HG03520 (cell line): ENCODE data around the gene IST1.

Experiments
- ATAC-seq: cut with Tn5 transposase; IDR thresholded peaks from one replicate; pipeline ENCODE4 v1.9.1; 2021; ENCODE audit warnings: mild to moderate bottlenecking, moderate library complexity; ENCODE audit not compliant: unreplicated experiment

IST1 gene

GRCh38 chr16:71916397-71916920 lies 21.1 kb downstream of the IST1 start:
- ATAC-seq: no peak

DNA sequence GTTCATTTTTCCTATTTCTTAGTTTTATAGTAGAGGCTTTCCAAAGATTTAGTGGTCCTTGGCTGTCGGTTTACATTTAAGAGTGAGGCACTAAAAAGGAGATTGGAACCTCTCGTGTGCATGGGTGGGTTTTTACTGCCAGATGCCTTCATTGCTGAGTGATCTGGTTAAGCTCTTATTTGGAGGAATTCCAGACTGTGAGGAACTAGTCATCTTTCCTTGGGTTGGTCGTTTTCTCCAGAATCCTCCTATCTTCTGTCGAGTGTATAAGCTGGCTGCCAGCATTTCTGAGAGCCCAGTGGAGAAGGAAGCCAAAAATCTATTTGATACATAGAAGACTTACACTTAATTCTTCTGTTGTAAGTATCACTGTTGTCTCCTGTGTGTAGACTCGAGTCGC lies 22.6 kb downstream of the IST1 start:
- ATAC-seq: no peak

DNA sequence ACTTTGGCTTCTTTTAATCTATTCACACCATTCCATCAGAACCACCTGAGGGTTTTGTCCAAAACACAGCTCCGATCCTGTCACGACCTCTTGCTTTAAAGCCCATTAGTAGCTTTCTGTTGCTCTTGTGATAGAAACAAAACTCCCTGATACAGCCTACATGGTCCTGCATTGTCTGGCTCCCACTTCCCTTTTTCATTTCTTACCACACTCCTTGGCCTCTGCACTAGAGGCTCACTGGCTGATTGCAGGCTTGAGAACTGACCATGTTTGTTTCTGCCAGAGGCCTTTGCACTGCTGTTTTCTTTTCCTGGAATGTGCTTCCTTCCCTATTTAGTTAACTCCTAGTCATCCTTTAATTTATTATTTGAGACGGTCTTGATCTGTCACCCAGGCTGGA lies 23.7 kb downstream of the IST1 start:
- peak; percentile 75 for ATAC-seq

DNA sequence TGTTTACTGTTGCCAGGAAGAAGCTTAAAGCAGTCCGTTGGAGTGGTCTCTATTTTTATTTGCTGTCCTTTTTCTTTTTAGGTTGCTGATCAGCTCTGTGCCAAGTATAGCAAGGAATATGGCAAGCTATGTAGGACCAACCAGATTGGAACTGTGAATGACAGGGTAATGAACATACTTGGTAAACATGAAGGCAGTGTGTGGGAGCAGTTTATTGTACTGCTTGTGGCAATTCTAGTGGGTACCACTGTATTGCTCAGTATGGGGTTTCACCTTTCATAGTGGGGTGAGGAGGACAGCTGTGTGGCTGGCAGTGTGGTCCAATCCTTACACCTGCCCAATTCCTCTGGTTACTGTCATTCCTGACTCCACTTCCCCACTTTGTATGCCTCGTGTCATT lies 25.3 kb downstream of the IST1 start:
- ATAC-seq: no peak

DNA sequence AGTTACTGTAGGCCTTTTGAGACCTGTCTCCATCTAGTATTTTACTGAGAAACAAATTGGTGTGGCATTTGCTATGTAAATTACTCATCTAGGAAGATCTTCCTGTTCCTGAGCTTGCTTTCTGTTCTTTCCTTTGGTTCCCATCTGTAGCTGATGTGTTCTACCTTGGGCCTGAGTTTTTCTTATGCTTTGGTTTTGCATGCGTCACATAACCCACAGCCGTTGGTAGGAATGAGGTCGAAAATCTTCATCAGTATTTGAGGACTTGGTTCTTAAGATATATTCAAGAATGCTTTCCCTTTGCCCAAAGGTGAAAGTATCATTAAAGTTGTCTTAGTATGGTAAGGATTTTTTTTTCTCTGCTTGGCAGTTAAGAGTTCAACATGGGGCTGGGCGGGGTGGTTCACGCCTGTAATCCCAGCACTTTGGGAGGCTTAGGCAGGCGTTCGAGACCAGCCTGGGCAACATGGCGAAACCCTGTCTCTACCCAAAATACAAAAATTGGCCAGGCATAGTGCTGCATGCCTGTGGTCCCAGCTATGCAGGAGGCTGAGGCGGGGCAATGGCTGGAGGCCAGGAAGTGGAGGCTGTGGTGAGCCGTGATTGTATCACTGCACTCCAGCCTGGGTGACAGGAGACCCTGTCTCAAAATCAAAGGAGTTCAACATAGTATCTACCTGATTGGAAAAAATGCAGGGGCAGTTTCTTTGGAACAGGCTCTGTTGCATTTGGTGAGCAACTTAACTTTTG lies 28.8 kb downstream of the IST1 start:
- no peak for ATAC-seq

DNA sequence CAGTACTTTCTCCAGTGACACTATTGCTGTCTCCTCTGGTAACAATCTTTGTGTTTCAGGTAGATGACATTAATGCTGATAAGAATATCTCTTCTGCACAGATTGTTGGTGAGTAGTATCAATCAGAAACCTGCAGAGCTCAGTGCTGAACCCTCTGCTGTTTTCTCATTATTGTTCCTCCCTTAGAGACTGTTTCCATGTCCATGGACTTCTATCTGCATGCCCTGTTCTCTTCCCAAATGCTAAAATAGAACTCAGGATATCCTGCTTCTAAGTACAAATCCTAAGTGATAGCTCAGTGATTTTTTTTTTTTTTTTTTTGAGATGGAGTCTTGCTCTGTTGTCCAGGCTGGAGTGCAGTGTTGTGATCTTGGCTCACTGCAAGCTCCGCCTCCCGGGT lies 29.4 kb downstream of the IST1 start:
- no peak for ATAC-seq

- no peak for ATAC-seq
Observed at GRCh38 chr16:71927383-71927782, 32.1 kb downstream of the IST1 start.

- no peak for ATAC-seq
Observed at GRCh38 chr16:71927787-71928186, 32.5 kb downstream of the IST1 start.

GRCh38 chr16:71929048-71929447 lies 33.7 kb downstream of the IST1 start:
- ATAC-seq: no peak

- no peak for ATAC-seq
Observed at GRCh38 chr16:71930013-71930563, 34.8 kb downstream of the IST1 start.

DNA sequence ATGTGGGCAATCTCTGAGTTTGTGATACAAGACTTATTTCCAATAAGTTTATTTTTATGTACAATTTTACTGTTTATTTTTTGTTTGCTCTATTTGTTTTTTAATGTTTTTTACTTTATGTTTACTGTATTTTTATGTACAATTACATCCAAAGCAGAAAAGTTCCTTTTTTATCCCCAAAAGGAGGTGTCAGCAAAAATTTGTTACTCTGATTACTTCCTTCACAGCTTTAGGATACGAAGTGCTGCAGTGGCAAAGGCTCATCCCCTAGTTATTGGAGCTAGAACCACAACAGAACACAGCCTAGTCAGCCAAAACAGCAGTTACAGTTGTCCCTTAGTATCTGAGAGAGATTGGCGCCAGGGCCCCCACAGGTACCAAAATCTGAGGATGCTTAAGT lies 35.7 kb downstream of the IST1 start:
- ATAC-seq: no peak

GRCh38 chr16:71931599-71931998 lies 36.3 kb downstream of the IST1 start:
- no peak for ATAC-seq

GRCh38 chr16:71933017-71933416 lies 37.7 kb downstream of the IST1 start:
- ATAC-seq: no peak

DNA sequence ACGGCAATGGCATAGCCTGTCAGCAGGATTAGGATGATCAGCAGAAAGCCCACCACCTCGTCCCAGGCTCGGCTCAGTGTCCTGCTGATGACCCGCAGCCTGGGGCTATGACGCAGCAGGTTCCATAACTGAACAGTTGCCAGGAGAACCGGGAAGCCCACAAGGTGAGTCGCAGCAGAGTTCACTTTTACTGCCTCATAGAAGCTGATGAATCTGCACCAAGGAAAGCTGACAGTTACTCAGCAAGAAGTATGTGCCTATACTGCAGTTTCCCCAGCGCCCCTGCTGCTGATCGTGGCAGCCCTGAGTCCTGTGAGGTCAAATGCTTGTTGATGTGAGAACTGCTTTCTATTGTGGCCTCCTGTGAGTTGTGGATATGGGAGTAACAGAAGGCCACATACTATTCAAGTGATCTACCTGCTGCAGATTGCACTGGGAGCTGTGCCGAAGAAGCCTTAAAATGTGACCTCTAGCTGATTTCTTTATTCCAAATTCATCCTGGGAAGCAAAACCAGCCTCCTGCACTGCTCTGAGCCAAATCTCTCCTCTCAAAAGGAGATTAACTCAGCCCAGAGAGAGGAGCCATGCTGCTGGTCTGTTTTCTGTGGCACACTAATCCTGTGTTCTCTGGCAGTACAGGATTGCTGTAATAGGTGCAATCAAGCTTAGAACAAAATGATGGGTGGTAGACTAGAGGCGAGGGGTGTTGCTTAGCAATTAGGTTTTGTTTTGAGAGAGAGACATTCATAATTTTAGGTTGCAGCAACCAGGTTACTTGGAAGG lies 38.8 kb downstream of the IST1 start:
- no peak for ATAC-seq

DNA sequence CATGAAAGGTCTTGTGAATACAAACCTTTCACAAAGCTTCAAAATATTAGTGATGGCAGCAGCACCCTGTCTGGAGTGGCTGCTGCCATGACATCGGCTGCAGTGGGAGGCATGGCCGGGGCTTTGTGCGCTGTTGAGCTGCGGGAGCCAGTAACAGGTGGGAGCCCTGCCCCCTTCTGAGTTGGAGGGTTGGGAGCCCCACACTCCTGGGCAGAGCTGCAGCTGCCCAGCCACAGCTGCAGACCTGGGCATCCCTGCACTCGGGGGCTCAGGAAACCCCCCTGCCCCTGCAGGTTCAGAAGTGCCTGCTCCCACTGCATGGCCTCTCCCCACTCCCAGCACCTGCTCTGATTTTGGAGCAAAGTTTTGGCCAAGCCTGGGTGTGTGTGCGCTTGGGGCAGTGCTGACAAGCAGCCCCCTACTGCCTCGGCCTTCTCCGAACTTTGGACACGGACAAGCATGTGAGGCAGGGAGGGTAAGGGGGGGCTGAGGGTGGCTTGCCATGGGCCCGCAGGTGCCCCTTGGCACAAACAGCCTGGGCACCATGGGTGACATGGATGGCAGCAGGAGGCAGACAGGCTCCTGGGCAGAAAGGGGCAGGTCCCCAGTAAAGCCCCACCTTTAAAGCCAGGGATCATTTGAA lies 42.7 kb downstream of the IST1 start:
- ATAC-seq: no peak

DNA sequence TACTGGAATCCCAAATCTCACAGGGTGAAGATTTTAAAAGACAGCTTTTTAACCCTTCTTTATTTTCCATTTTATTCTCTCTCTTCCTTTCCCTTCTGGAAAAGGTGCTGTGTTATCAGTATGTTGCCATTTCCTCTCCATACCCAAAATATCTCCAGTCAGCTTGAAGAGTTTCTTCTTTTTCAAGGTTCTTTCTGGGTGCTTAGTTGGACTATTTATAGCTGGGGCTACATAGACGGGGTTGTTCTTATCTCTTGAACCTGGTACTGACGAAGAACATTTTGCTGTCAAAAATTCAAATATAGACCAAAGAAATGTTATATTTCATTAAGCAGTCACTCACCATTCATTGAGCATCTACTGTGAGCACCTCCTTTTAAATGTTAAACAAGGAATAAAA lies 48.6 kb downstream of the IST1 start:
- ATAC-seq: no peak

DNA sequence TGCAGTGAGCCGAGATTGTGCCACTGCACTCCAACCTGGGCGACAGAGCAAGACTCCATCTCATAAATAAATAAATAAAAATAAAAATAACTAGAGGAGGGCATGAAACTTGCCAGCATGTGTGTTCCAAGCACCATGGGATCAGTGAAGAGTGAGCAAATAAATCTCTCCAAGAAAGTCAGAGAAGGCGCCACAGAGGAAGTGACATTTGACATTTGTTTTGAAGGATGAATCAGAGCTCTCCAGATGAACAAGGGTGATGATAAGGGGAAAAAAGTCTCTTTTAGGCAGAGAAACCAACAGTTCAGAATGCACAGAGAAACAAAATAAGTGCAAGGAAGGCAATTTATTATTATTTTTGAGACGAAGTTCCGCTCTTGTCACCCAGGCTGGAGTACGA lies 50.3 kb downstream of the IST1 start:
- no peak for ATAC-seq

- no peak for ATAC-seq
Observed at GRCh38 chr16:71952825-71953224, 57.5 kb downstream of the IST1 start.

DNA sequence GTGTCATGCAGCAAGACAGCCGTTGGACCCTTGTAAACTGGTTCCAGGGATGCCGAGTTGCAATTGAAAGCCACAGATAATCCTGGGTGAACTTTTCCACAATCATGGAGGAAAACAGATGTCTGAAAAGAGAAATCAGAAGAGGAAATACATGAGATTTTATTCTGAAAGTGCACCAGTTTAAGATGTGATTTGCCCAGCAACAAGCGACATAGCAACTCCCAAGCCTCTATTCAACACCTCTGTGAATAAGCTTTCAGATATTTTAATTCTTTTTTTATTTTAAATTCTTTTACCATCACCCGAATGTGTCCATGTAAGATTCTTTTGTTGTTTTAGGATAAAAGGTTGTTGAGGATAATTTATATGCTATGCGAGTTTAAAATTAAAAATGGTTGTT lies 58.8 kb downstream of the IST1 start:
- ATAC-seq: no peak

- ATAC-seq: no peak
Observed at GRCh38 chr16:71954699-71955195, 59.4 kb downstream of the IST1 start.

- no peak for ATAC-seq
Observed at GRCh38 chr16:71956486-71956885, 61.2 kb downstream of the IST1 start.
